HG02943 (cell line): ENCODE measurements around the gene KRT36.

Source experiments
- ATAC-seq: cut with Tn5 transposase; IDR thresholded peaks from one replicate; pipeline ENCODE4 v1.9.1; 2021; ENCODE audit warnings: mild to moderate bottlenecking, low read depth, moderate library complexity; ENCODE audit not compliant: unreplicated experiment

KRT36 gene

DNA sequence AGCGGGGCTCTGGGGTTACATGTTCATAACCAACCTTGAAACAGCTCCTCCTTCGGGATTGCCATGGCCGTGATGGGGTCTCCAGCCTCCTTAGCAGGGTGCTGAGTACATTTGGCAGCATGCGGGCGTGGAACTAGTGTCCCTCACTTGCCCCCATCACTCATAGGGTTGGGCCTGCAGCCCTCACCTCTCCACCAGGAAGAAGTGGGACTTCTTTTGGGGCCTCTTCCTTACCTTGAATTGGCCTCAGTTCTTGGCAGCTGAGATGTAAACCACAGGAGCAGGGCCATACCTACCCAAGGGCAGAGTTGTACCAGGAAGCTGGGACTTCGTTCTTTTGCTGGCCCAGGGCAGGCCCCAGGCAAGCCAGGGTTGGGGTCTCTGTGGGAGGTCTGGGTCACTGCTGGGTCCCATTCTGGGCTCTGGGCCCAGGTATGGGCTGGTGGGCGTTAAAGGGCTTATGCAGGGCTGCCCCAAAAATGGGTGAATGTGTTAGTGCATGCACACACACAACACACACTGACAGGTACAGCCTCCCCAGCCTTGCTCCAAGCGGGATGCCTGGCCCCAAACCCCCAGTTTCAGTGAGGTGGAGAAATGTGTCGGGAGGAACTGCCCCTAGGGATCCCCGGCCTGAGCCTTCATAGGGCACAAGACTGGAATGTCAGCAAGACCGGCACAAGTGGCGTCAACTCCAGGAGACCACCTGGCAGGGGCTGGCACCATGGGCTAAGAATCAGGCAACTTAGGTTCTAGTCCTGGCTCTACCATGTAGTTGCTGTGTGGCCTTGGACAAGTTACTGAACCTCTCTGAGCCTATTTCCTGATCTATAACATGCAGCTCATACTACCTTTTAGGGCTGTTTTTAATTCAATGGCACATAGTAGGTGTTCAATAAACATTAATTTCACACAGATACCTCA lies 32.9 kb upstream of the KRT36 start:
- ATAC-seq: no peak

- ATAC-seq: no peak
These were observed 32.0 kb upstream of the KRT36 start for GRCh38 chr17:41521574-41522261.

GRCh38 chr17:41520821-41521521 lies 31.3 kb upstream of the KRT36 start:
- ATAC-seq: no peak

- no peak for ATAC-seq
These were observed 30.0 kb upstream of the KRT36 start for GRCh38 chr17:41519501-41520224.

- ATAC-seq: no peak
These were observed 29.2 kb upstream of the KRT36 start, which contains the start of gene KRT15 for GRCh38 chr17:41518789-41519449. Gene KRT15 (minus strand): TSS chr17:41518890. CDS start chr17:41518827, 63 bp downstream.

DNA sequence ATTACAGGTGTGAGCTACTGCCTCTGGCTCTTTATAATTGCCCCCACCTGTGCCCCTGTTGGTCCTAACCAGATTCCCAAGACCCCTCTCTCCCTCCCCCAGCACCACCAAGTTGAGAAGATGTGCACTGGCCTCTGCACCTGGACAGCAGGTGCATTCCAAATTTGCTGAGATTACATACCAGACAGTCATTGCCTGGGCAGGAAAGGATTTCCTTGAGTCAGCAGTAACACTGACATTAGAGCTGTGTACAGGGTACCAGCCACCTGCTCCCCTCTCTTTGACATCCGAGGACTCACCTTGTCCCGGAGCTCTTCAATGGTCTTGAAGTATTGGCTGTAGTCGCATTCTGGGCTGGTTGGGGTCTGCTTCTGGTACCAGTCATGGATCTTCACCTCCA lies 28.3 kb upstream of the KRT36 start:
- no peak for ATAC-seq

- no peak for ATAC-seq
These were observed 27.1 kb upstream of the KRT36 start for GRCh38 chr17:41516830-41517283.

- ATAC-seq: no peak
These were observed 26.6 kb upstream of the KRT36 start for GRCh38 chr17:41516147-41516829.

DNA sequence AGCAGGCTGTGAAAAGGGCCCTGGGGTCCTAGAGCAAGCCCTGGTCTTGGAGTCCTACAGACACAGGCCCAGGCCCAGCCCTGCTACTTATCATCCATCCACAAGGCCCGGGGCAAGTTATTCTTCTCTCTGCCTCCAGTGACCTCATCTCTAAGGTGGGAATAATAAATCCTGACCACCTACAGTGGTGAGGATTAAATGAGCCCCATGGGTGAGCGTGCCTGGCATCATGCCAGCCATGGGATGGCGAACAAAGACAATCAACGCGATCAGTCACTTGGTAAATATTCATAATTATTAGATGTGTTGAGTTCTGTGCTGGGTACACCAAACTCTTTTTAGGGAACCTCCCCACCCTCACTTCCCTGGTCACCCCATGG lies 23.4 kb upstream of the KRT36 start:
- ATAC-seq: no peak

GRCh38 chr17:41512546-41513167 lies 22.9 kb upstream of the KRT36 start:
- no peak for ATAC-seq

DNA sequence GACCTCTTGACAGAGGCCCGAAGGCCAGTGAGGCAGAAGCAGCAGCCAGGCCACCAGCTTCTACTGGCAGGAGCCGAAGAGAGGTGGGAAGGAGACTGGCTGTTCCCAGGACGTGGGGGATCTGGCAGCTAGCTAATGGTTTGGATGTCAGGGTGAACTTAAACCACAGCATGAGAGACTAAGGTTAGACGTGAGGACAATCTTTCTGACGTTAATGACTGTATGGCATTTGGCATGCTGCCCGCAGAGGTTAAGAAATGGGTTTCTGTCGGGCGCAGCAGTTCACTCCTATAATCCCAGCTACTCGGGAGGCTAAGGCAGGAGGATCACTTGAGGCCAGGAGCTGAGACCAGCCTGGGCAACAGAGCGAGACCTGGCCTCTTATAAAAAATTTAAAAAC lies 22.0 kb upstream of the KRT36 start:
- no peak for ATAC-seq

DNA sequence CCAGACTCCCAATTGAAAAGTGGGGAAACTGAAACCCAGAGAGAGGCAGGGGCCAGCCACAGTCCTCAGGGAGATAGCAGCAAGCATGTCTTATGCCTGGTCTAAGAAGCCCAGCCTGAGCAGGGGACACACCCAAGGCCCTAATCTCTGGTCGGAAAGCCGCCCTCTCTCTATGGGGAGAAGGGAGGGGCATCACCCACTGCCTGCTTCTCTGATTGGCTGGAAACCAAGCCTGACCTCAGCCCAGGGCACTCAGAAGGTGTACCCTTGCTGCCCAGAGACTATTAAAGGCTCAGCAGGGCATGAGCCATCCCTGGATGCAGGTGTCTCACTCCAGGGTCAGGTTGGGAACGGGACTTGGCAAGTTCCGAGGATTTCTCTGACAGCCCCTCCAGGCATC lies 21.4 kb upstream of the KRT36 start:
- no peak for ATAC-seq

DNA sequence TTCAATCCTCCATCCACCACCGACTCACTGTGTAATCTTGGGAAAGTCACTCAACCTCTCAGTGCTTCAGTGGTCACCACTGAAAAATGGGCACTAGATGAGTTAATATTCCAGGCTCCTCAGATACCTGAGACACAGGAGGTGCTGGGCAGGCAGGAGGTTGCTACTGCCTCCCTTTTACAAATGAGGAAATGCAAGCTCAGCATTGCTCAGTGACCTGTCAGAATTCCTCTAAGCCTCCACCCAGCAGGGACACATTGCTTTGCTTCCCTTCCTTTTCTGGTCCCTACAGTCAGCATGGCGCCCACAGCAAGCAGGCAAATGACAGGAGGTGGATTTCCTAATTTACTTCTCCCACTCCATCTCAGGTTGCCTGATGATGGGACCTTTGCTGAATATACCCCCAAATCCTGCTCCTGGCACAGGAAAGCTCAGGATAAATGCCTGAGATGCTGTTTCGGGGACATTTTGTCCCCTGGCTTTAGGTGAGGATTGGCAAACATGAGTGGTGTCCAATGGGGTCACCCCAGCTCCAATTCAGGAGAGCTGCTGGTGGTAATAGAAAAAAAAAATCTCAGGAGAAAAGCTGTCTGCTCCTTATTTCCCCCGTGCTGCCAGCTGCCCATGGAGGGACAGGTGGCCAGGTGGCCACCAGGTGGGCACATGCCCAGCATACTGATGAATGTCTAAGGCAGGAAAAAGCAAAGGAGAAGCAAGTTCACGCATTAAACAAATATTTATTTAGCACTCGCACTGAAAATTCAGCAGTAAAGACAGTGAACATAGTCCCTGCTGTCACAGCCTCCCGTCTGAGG lies 20.7 kb upstream of the KRT36 start:
- no peak for ATAC-seq

DNA sequence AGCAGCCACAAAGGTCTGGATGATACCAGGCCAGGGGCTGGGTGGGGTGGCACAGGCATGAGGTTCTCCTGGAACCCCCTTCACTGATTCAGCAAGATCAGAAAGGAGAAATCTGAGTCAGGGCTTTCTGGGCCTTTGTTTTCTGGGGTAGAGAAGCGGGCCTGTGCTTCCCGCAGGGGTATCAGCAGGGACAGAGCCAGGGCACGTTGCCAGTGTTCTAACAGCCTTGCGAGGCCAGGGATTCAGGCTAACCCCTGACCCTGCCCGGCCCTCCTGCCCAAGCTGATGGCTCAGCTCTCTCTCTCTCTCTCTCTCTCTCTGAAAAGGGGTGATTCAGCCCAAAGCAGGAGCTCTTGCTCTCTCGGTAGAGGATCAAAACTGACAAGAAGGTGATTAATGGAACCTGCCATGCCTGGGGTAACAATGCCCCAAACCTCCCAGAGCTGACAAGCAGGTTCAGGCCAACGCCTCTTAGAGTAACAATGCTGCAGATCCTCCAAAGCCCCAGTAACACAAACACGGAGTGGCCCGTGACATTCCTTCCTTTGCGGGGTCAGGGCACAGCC lies 17.7 kb upstream of the KRT36 start:
- no peak for ATAC-seq

DNA sequence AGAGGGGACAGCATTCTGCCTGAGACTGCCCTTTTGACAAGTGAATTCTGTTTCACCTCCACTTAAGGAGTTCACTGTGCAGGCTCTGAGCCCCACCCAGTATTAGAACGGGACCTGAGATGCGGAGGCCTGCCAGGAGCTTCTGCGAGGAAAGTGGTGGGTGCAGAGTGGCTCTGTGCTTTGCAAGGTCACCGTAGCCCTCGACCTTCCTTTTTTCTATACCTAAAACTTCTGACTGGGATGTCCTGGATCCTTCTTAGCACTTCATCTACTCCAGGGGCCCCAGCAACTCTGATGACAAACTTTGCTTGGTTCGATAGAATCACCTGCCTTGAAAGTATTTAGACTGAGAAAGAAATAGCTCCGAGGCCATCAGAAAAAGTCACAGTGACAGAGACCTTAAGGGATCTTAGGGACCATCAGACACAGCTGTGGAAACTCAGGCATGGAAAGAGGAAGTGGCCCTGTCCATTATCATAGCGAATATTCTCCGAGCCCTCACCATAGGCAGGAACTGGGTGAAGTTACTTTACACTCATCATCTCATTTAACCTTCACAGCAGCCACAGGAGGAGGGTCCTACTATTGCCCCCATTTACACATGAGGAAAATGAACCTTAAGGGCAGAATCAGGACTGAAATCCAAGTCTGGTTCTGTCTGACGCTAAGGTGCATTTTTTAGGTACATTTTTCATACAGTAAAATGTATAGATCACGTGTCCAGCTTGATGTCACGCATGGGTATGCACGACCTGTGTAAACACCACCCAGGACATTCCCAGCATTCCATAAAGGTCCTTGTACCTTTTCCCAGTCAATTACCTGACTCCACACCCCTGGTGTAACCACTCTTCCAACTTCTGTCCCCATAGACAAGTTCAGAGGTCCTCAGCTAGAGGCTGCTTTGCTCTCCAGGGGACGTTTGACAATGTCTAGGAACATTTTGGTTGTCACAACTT lies 16.4 kb upstream of the KRT36 start:
- no peak for ATAC-seq

DNA sequence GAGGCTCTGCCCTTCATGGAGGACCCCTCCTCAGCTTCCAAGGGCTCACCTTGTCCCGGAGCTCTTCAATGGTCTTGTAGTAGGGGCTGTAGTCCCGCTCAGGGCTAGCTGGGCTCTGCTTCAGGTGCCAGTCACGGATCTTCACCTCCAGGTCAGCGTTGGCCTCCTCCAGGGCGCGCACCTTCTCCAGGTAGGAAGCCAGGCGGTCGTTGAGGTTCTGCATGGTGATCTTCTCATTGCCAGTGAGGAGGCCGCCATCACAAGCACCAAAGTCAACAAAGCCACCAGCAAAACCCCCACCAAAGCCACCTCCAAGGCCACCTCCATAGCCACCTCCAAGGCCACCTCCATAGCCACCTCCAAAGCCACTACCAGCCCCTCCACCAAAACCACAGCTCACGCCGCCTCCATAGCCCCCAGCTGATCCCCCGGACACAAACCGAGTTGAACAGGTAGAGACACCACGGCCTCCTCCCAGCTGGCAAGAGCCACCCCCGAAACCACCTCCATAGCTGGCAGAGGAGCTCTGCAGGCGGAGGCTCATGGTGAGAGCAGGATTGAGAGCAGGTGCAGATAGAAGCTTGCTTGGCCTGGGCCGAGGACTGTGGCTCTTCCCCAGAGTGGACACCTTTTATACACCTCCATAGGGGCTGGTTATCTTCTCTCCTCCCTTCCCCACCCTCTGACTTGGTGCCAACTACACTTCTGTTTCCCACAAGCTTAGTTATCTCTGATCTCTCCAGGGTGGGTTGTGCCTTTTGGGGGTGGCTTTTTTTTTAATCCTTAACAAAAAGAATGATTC lies 15.5 kb upstream of the KRT36 start, which contains the start of gene KRT13:
TSS of gene KRT13 (minus strand) at position 606 of the 802 bp plus-strand sequence. CDS start at position 544, 62 bp downstream.
- no peak for ATAC-seq
